Measurements from ENCODE around the gene FAM174B.

FAM174B gene

GRCh38 chr15:92638709-92639365 lies 16.7 kb downstream of the FAM174B start:
- DNase-seq (ENCODE audit: low read depth): no peak

GRCh38 chr15:92638291-92638708 lies 17.3 kb downstream of the FAM174B start:
- no peak for DNase-seq (ENCODE audit: low read depth)

GRCh38 chr15:92637626-92638025 lies 17.9 kb downstream of the FAM174B start:
- DNase-seq (ENCODE audit: low read depth): no peak

- no peak for DNase-seq (ENCODE audit: low read depth)
These were observed 18.6 kb downstream of the FAM174B start for GRCh38 chr15:92636908-92637481.

GRCh38 chr15:92636401-92636907 lies 19.1 kb downstream of the FAM174B start:
- DNase-seq (ENCODE audit: low read depth): no peak

GRCh38 chr15:92634671-92635201 lies 20.8 kb downstream of the FAM174B start:
- DNase-seq (ENCODE audit: low read depth): no peak

GRCh38 chr15:92634060-92634459 lies 21.5 kb downstream of the FAM174B start:
- DNase-seq (ENCODE audit: low read depth): no peak

- DNase-seq (ENCODE audit: low read depth): no peak
These were observed 22.2 kb downstream of the FAM174B start for GRCh38 chr15:92633418-92633817.

- DNase-seq (ENCODE audit: low read depth): no peak
These were observed 22.6 kb downstream of the FAM174B start for GRCh38 chr15:92633001-92633400.

- DNase-seq (ENCODE audit: low read depth): no peak
These were observed 23.9 kb downstream of the FAM174B start for GRCh38 chr15:92631721-92632120.

- no peak for DNase-seq (ENCODE audit: low read depth)
These were observed 25.5 kb downstream of the FAM174B start for GRCh38 chr15:92629975-92630626.

- DNase-seq (ENCODE audit: low read depth): no peak
These were observed 26.1 kb downstream of the FAM174B start for GRCh38 chr15:92629276-92629974.

GRCh38 chr15:92627014-92627413 lies 28.6 kb downstream of the FAM174B start:
- no peak for DNase-seq (ENCODE audit: low read depth)

- DNase-seq (ENCODE audit: low read depth): peak; percentile 53
These were observed 30.2 kb downstream of the FAM174B start for GRCh38 chr15:92625251-92625980.

- no peak for DNase-seq (ENCODE audit: low read depth)
These were observed 31.1 kb downstream of the FAM174B start for GRCh38 chr15:92624401-92624991.

- no peak for DNase-seq (ENCODE audit: low read depth)
These were observed 32.1 kb downstream of the FAM174B start for GRCh38 chr15:92623435-92623834.

- DNase-seq (ENCODE audit: low read depth): no peak
These were observed 33.5 kb downstream of the FAM174B start for GRCh38 chr15:92621972-92622533.

GRCh38 chr15:92620991-92621390 lies 34.6 kb downstream of the FAM174B start:
- no peak for DNase-seq (ENCODE audit: low read depth)

- DNase-seq (ENCODE audit: low read depth): no peak
These were observed 36.2 kb downstream of the FAM174B start for GRCh38 chr15:92619145-92620101.
